ENCODE results near the gene MYMX.
"Not testable (repeated sequence)": the region's sequence is repeated elsewhere in the genome, so short reads cannot be mapped to it uniquely, and the experiment has no call there.

MYMX gene

DNA sequence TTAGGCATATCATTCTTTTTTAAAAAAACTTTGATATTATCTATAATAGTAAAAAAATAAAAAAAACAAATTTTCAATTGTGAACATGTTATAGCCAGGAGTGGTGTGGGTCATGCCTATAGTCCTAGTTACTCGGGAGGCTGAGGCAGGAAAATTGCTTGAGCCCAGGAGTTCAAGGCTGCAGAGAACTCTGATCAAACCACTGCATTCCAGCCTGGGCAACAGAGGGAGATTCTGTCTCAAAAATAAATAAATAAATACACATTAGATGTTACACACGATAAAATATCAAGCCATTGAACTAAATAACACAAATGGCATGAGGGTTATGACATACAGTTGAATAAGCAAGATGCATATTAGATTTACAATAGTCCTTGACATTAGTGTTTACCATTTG is 27.9 kb upstream of the MYMX start:
- DNase-seq = no peak

DNA sequence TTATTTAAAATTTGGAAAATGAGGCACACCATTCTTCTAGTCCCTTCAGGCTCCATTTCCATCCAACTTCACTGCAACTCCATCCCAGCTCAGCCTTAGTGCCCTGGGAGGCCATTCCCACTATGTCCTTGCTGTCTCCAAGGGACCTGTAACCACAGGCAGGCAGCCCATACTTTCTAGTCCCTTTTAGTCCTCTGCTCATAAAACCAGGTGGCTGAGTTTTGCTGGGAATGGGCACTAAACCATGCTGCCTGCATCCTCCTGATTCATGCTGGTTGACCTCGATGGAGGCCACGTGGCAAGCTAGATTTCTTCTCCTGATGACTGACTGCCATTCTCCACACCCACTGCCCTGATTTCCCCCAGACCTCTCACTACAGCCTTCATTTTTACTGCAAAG is 27.5 kb upstream of the MYMX start:
- DNase-seq = no peak

DNA sequence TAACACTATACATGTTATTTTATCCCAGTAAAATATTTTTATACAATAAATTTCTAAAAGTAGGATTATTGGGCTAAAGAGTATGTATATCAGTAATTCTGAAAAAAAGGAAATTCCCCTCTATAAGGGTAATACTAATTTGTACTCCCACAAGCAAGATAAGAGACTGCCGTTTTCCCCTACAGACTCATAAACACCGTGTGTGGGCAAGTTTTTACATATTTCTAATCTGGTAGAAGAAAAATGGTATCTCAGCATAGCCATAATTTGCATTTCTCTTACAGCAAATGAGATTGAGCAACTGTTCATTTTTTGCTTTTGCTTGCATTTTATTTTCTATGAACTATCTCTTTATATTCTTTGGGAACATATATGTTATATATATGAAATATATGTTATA is 26.0 kb upstream of the MYMX start:
- DNase-seq = no peak

DNA sequence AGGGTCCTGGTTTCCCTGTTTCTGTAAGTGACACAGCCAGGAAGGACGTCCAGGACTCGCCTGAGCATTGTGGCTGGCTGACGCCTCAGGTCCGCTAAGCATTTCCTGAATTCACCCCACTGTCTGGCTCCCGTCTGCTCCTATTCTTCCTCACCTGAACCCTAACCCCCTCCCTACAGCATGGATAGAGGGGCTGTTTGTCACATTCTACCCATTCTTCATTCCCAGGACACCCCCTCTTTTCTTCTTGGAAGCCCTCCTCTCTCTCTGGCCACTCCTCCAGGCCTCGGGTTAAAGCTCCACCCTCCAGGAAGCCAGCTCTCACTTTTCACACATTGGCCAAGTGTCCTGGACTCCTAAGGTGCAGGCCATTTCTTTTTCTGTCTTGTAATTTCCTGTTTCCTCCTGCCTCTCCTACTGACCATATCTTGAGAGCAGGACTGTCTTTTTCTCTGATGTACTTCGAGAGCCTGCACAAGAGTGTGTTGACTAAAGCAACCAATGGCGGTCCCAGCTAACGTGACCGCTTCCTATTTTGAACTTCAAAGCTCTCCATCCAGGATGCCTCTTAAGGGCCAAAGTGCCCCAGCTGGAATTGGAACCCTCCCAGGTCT is 24.2 kb upstream of the MYMX start:
- no peak for DNase-seq

DNA sequence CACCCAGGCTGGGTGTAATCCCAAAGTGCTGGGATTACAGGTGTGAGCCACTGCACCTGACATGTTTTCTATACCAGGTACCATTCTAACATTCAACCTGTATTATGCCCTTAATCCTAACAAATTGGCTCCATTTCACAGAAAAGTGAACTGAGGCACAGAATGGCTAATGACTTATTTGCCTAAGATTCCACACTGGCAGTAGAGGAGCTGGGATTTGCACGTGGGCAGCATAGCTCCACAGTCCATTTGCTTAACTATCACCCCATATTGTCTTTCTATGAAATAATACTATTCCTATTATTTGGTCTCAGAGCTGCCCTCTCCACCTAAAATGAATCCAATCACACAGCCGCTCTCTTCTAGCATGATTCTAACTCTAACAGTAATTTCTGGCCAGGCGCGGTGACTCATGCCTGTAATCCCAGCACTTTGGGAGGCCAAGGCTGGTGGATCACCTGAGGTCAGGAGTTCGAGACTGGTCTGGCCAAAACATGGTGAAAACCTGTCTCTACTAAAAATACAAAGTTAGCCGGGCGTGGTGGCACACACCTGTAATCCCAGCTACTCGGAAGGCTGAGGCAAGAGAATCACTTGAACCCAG is 23.3 kb upstream of the MYMX start:
- no peak for DNase-seq

DNA sequence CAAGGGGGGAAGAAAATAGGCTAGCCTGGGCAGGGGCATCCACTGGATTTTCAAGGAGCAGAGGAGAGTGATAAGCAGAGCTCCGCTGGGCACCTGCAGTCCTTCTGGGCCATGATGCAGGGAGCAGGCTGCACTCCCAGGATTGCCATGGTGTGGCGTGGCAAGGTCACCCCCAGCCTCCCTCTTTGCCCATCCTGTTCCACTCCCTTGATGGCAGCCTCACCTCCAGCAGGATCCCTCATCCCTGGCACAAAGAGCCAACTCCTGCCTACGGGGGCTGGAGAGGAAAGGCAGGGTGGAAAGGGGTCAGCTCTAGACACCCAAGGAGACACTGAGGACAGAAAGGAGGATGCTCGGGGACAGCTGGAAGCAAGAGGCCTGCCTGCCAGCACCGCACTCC is 22.4 kb upstream of the MYMX start:
- DNase-seq = no peak

DNA sequence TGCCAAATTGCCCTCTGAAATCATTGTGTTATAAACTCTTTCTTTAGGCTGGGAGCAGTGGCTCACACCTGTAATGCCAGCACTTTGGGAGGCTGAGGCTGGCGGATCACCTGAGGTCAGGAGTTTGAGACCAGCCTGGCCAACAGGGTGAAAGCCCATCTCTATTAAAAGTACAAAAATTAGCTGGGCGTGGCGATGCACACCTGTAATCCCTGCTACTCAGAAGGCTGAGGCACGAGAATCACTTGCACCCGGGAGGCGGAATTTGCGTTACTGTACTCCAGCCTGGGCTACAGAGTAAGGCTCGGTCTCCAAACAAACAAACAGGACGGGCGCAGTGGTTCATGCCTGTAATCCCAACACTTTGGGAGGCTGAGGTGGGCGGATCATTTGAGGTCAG is 20.4 kb upstream of the MYMX start:
- not testable (repeated sequence) for DNase-seq

- no peak for DNase-seq
These were observed 18.0 kb upstream of the MYMX start for GRCh38 chr6:44198684-44199083.

GRCh38 chr6:44199883-44200282 is 16.8 kb upstream of the MYMX start:
- DNase-seq = no peak

DNA sequence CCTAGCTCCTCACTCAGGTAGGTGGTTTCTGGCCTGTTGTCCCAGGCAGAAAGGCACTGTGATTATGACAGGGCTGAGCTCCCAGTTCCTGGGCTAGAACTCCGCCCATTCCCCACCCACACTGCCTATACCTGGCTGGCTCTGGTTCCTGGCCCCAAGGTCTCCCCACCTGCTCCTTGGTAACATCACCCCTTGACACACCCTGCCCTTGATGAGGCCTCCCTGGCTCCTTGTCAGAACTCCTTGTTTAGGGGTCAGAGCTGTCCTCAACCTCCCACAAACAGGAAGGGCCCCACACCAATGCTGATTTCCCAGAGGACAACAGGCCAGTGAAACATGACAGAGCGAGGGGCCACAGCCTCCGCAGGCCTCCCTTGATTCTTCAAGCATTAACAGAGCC is 15.5 kb upstream of the MYMX start:
- no peak for DNase-seq

DNA sequence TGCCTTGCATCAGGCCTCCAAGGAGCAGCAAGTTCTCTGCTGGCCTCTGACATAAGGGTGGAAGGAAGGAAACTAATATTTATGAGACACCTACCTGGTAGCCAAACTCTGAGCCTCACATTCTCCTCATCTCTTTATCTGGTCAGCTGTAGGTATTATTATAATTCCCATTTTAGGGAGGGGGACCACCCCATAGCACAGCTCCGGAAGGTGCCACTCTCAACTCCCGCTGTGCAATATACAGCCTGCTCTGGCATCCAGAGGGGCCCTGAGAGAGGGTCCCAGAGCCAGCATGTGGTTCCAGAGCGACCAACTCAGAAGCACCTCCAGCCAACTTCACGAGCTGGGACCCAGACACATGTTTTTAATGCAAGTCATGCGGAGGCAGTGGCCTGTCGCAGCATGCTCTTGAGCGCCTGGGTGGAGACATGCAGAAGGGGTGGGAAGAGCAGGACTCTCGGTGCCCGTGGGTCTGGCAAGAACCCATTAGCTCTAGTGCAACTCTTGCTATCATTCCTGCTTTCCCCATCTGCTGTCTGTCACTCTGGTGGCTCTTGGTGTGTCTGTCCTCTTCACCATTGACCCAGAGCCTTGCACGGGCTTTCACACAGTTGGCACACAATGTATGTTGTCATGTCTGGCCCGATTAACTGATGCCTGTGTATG is 15.0 kb upstream of the MYMX start:
- DNase-seq = no peak

DNA sequence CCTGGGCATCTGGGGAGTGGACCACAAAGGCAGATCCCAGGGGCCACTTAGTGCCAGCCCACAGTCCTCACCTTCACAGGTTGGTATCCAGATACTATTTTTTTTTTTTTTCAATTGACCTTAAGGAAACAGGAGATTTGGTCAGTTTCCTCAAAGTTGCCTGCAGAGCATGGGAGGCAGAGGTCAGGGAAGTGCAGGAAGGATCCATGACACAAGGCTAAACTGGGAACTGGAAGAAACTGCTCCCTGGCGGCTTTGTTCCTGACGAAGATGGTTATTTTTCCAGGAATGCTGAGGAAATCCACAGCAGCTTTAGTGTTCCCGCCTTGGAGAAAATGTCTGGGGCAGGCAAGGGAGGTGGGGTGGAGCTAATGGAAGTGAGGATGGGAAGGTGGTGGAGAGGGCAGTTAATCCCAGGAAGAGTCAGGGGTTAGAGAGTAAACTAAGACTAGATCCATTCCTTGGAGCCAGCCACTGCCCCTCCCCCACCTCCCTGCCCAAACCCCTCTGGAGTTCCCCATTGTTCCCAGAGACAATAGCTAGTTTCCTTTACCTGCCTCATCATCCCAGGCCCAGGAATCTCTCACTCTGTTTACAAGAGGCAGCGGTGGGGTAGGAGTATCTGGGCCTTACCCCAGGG is 14.3 kb upstream of the MYMX start:
- DNase-seq = no peak

DNA sequence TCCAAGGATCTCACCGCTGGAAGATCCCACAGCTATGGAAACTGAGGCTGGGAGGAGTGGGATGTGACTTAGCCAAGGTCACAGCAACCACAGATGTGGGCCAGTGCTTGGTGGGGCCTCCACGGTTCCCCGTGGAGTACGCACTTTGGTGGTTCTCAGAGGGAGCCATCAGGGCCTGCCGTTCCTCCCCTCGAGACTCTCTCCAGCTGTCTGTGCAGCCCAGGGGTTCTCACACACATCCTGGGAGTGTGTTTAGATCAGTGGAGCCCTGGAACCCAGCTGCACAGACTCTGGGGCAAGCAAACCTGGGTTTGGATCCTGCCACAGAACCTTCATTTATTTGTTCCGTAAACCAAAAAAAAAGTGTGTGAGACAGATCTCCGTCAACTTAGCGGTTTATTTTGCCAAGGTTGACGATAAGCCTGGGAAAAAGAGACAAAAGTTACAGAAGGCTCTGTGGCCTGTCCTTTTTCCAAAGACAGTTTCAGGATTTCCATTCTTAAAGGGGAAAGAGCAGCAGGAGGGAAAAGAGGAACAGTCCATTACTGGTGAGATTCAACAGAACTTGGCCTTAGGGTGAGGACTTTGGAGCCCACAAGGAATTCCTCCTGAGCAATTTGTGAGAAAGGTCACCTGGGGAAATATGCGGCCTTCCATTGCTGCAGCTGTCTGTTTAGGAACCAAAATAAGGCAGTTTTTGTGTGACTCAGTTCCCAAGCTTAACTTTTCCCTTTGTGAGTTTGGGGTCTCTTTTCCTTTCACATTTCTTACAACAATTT is 13.6 kb upstream of the MYMX start:
- no peak for DNase-seq

- no peak for DNase-seq
These were observed 12.8 kb upstream of the MYMX start for GRCh38 chr6:44203955-44204354.

DNA sequence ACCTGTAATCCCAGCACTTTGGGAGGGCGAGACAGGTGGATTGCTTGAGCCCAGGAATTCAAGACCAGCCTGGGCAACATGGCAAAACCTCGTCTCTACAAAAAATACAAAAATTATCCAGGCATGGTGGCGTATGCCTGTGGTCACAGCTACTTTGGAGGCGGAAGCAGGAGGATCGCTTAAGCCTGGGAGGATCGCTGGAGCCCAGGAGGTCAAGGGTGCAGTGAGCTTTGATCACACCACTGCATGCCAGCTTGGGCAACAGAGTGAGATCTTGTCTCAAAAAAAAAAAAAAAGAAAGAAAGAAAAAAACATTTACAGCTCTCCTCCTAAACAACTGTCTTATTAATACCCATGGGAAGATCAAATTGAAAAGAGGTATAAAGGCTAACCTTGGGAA is 8.8 kb upstream of the MYMX start:
- no peak for DNase-seq

DNA sequence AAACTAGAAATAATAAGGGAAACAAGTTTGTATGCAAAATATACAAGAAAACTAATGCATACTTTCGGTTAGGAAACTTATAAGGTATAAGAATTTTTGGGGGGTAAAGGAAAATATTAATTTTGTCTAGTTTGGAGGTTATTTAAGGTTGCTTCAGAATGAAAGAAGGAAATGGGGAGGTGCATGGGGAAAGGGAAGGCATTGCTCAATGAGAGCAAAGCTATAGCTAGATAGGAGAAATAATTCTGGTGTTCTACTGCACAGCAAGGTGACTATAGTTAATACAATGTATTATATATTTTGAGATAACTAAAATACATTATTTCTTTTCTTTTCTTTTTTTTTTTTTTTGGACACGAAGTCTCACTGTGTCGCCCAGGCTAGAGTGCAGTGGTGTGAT is 5.4 kb upstream of the MYMX start:
- no peak for DNase-seq

DNA sequence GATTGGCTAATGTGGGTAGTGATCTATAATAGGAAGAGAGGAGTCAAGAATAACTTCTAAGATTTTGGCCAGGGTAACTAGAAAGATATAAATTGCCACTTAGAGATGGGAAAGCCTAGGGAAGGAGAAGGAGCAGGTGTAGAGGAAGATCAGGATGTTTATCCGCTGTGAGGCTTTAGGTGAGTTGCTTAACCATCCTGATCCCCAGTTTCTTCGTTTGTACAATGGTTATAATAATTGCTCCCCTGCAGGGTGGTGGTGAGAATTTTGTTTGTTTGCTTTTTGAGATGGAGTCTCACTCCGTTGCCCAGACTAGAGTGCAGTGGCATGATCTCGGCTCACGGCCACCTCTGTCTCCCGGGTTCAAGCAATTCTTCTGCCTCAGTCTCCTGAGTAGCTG is 2.4 kb upstream of the MYMX start:
- no peak for DNase-seq

- no peak for DNase-seq
These were observed 812 bp downstream of the MYMX start for GRCh38 chr6:44217332-44218143.

- DNase-seq = peak; percentile 65 to 76
These were observed 2.5 kb downstream of the MYMX start for GRCh38 chr6:44219053-44219814.

DNA sequence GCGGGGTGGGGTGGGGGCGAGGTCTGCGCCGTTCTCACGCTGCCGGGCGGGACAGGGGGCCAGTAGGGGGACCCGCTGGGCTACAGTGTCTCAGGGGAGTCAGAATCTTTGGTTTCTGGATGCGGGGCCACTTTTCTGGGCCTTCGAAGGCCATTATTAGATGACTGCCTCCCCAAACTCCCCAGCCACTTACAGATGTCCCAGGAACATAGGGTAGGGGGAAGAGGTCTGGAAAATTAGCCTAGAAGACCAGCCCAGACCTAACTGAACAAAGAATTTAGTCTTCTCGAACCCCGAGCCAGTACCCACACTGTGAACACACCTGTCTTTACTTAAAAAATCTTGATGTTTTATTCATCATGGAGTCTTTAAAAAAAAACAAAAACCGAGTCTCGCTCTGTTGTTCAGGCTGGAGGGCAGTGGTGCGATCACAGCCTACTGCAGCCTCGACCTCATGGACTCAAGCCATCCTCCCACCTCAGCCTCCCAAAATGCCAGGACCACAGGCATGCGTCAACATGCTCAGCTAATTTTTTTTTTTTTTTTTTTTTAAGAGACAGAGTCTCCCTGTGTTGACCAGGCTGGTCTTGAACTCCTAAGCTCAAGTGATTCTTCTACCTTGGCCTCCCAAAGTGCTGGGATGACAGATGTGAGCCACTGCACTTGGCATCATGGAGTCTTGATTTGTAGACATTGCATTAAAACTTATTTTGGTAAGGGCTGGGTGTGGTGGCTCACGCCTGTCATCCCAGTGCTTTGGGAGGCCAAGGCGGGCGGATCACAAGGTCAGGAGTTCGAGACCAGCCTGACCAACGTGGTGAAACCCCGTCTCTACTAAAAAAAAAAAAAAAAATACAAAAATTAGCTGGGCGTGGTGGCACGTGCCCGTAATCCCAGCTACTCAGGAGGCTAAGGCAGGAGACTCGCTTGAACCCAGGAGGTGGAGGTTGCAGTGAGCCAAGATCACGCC is 3.4 kb downstream of the MYMX start:
- no peak for DNase-seq

GRCh38 chr6:44220913-44221290 is 4.2 kb downstream of the MYMX start:
- no peak for DNase-seq

Measured in NCI-H1930 (cell line).